ENCODE results near the gene ANG. TPM values are rescaled to one million over a fixed set of nuclear protein-coding genes. Genes with fewer than 3 reads are reported as not detected.
A peak's percentile ranks its signal among the peaks of the same experiment; 100 is the strongest.

ANG gene
- total and polyA plus RNA-seq, 12 donors = 0.78 to 12.0 (median 3.6) TPM

- H3K27me3 ChIP-seq = no peaks in the 10 kb centered on the region
- peaks cover 11 to 16% of the 10 kb centered on the region in 2 donors for H3K4me1 ChIP-seq (replicated peaks in 1 of 2)
- H3K4me3 ChIP-seq = no peak overlapping the region
- TF ChIP-seq POLR2A (IDR thresholded peaks at IDR 0.05) = no peak
- TF ChIP-seq, protein P1, sequence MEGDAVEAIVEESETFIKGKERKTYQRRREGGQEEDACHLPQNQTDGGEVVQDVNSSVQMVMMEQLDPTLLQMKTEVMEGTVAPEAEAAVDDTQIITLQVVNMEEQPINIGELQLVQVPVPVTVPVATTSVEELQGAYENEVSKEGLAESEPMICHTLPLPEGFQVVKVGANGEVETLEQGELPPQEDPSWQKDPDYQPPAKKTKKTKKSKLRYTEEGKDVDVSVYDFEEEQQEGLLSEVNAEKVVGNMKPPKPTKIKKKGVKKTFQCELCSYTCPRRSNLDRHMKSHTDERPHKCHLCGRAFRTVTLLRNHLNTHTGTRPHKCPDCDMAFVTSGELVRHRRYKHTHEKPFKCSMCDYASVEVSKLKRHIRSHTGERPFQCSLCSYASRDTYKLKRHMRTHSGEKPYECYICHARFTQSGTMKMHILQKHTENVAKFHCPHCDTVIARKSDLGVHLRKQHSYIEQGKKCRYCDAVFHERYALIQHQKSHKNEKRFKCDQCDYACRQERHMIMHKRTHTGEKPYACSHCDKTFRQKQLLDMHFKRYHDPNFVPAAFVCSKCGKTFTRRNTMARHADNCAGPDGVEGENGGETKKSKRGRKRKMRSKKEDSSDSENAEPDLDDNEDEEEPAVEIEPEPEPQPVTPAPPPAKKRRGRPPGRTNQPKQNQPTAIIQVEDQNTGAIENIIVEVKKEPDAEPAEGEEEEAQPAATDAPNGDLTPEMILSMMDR (IDR thresholded peaks at IDR 0.05) = no peak
- intact Hi-C loops (cut with DNase I) = loop anchor here in 1 of 2 donors (5.0 to 10.0 kb wide), 2 partner anchors 68 to 355 kb away; no protein-coding TSS in a partner anchor
- no peaks in the 10 kb centered on the region for H3K36me3 ChIP-seq (replicated peaks in 1 of 2)
- no peaks in the 10 kb centered on the region for H3K9me3 ChIP-seq (replicated peaks in 1 of 3)
- DNase-seq = peak in 5 of 7 donors; percentile 9 to 65 (median 45)
- H3K27ac ChIP-seq = no peak overlapping the region
- 89 to 91% (median 90%) methylated on average over 1 of the region's 1 CpG for WGBS, 4 donors
Measured at GRCh38 chr14:20679907-20680306, 8.7 kb upstream of the ANG start.

GRCh38 chr14:20680363-20680762 is 8.2 kb upstream of the ANG start:
- peak overlapping the region in 1 of 4 donors; percentile 63 for H3K4me3 ChIP-seq
- intact Hi-C loops (cut with DNase I) = loop anchor here in 1 of 2 donors (5.0 to 10.0 kb wide), 2 partner anchors 68 to 356 kb away; no protein-coding TSS in a partner anchor
- 56 to 63% (median 59%) methylated on average over 8 of the region's 8 CpGs for WGBS, 4 donors

GRCh38 chr14:20680843-20681347 is 7.7 kb upstream of the ANG start:
- intact Hi-C loops (cut with DNase I) = loop anchor here in 1 of 2 donors (5.0 to 10.0 kb wide), 2 partner anchors 69 to 356 kb away; no protein-coding TSS in a partner anchor

More at GRCh38 chr14:20680363-20680762, 8.2 kb upstream of the ANG start:
- no peaks in the 10 kb centered on the region for H3K36me3 ChIP-seq (replicated peaks in 1 of 2)
- DNase-seq = peak in 1 of 7 donors; percentile 3
- H3K27me3 ChIP-seq = no peaks in the 10 kb centered on the region
- no peak for TF ChIP-seq POLR2A (IDR thresholded peaks at IDR 0.05)
- TF ChIP-seq, protein P1 (IDR thresholded peaks at IDR 0.05) = no peak
- no peak overlapping the region for H3K27ac ChIP-seq
- H3K4me1 ChIP-seq (replicated peaks in 1 of 2) = peaks cover 11 to 16% of the 10 kb centered on the region in 2 donors
- H3K9me3 ChIP-seq (replicated peaks in 1 of 3) = no peaks in the 10 kb centered on the region

More at GRCh38 chr14:20680843-20681347, 7.7 kb upstream of the ANG start:
- TF ChIP-seq, protein P1 (IDR thresholded peaks at IDR 0.05) = no peak
- TF ChIP-seq POLR2A (IDR thresholded peaks at IDR 0.05) = no peak
- H3K27me3 ChIP-seq = no peaks in the 10 kb centered on the region
- H3K4me3 ChIP-seq = peak overlapping the region in 1 of 4 donors; percentile 63
- peaks cover 11 to 16% of the 10 kb centered on the region in 2 donors for H3K4me1 ChIP-seq (replicated peaks in 1 of 2)
- no peaks in the 10 kb centered on the region for H3K36me3 ChIP-seq (replicated peaks in 1 of 2)
- DNase-seq = peak in 2 of 7 donors; percentile 68 to 79
- no peaks in the 10 kb centered on the region for H3K9me3 ChIP-seq (replicated peaks in 1 of 3)
- WGBS, 4 donors = 9 to 15% (median 11%) methylated on average over 7 of the region's 7 CpGs
- H3K27ac ChIP-seq = peak overlapping the region; percentile 95 to 100 (median 100)

Data from adrenal gland (tissue), 12 donors.